ENCODE measurements around the gene ZPR1.

DNA sequence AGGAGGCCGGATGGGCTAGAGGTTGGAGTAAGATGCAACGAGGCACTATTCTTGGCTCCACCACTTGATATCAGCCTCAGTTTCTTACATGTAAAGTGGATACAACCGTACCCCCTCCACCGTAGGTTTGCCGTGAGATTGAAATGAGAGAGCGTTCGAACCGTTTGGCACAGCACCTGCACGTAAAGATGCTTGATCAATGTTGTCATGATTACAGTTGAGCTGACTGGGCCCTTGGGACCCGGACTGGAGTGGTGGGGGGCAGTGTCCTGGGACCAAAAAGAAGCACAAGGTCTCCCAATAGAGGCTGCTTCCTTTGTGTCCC is 45.6 kb upstream of the ZPR1 start:
- no peak for TF ChIP-seq ZNF133 (tag by site-specific recombination; IDR thresholded peaks at IDR 0.05)
- TF ChIP-seq ZNF530 (tag by site-specific recombination; IDR thresholded peaks at IDR 0.05; ENCODE audit: low read depth): no peak
- TF ChIP-seq, protein P1, sequence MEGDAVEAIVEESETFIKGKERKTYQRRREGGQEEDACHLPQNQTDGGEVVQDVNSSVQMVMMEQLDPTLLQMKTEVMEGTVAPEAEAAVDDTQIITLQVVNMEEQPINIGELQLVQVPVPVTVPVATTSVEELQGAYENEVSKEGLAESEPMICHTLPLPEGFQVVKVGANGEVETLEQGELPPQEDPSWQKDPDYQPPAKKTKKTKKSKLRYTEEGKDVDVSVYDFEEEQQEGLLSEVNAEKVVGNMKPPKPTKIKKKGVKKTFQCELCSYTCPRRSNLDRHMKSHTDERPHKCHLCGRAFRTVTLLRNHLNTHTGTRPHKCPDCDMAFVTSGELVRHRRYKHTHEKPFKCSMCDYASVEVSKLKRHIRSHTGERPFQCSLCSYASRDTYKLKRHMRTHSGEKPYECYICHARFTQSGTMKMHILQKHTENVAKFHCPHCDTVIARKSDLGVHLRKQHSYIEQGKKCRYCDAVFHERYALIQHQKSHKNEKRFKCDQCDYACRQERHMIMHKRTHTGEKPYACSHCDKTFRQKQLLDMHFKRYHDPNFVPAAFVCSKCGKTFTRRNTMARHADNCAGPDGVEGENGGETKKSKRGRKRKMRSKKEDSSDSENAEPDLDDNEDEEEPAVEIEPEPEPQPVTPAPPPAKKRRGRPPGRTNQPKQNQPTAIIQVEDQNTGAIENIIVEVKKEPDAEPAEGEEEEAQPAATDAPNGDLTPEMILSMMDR (tag by site-specific recombination; IDR thresholded peaks at IDR 0.05): no peak
- TF ChIP-seq ZNF391 (tag by site-specific recombination; IDR thresholded peaks at IDR 0.05; ENCODE audit: borderline replicate concordance, low read depth): no peak
- TF ChIP-seq ZNF549 (tag by site-specific recombination; IDR thresholded peaks at IDR 0.05): no peak
- TF ChIP-seq ZNF791 (tag by site-specific recombination; IDR thresholded peaks at IDR 0.05): no peak
- TF ChIP-seq ZBTB1 (tag by site-specific recombination; IDR thresholded peaks at IDR 0.05): no peak
- TF ChIP-seq, protein P2, sequence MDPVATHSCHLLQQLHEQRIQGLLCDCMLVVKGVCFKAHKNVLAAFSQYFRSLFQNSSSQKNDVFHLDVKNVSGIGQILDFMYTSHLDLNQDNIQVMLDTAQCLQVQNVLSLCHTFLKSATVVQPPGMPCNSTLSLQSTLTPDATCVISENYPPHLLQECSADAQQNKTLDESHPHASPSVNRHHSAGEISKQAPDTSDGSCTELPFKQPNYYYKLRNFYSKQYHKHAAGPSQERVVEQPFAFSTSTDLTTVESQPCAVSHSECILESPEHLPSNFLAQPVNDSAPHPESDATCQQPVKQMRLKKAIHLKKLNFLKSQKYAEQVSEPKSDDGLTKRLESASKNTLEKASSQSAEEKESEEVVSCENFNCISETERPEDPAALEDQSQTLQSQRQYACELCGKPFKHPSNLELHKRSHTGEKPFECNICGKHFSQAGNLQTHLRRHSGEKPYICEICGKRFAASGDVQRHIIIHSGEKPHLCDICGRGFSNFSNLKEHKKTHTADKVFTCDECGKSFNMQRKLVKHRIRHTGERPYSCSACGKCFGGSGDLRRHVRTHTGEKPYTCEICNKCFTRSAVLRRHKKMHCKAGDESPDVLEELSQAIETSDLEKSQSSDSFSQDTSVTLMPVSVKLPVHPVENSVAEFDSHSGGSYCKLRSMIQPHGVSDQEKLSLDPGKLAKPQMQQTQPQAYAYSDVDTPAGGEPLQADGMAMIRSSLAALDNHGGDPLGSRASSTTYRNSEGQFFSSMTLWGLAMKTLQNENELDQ (tag by site-specific recombination; IDR thresholded peaks at IDR 0.05; ENCODE audit: low read depth): no peak
- TF ChIP-seq, protein P3, sequence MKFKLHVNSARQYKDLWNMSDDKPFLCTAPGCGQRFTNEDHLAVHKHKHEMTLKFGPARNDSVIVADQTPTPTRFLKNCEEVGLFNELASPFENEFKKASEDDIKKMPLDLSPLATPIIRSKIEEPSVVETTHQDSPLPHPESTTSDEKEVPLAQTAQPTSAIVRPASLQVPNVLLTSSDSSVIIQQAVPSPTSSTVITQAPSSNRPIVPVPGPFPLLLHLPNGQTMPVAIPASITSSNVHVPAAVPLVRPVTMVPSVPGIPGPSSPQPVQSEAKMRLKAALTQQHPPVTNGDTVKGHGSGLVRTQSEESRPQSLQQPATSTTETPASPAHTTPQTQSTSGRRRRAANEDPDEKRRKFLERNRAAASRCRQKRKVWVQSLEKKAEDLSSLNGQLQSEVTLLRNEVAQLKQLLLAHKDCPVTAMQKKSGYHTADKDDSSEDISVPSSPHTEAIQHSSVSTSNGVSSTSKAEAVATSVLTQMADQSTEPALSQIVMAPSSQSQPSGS (tag by site-specific recombination; IDR thresholded peaks at IDR 0.05; ENCODE audit: low read depth): no peak
